Inflammatory macrophage (primary cell): ENCODE data around the gene DDB1.
"Not testable (repeated sequence)": the region's sequence is repeated elsewhere in the genome, so short reads cannot be mapped to it uniquely, and the experiment has no call there.

Source experiments
- DNase-seq, 2 donors: peaks; one replicate each; pipeline ENCODE4 v3.0.0-alpha.2; 2020 to 2022

DDB1 gene

GRCh38 chr11:61267437-61267841 lies 65.5 kb downstream of the DDB1 start:
- DNase-seq, result no peak

GRCh38 chr11:61266602-61267001 lies 66.3 kb downstream of the DDB1 start:
- DNase-seq, result no peak

- no peak for DNase-seq
These were observed 67.5 kb downstream of the DDB1 start for GRCh38 chr11:61265357-61265756.

GRCh38 chr11:61264795-61265194 lies 68.1 kb downstream of the DDB1 start:
- no peak for DNase-seq

- no peak for DNase-seq
These were observed 68.5 kb downstream of the DDB1 start for GRCh38 chr11:61264371-61264770.

- DNase-seq, result no peak
These were observed 73.5 kb downstream of the DDB1 start for GRCh38 chr11:61259363-61259762.

GRCh38 chr11:61258546-61258945 lies 74.4 kb downstream of the DDB1 start:
- DNase-seq, result no peak

- DNase-seq, result peak; percentile 77 to 89
These were observed 76.0 kb downstream of the DDB1 start for GRCh38 chr11:61256710-61257482.

- peak; percentile 72 to 81 for DNase-seq
These were observed 78.4 kb downstream of the DDB1 start for GRCh38 chr11:61254403-61255025.

- DNase-seq, result not testable (repeated sequence)
These were observed 80.6 kb downstream of the DDB1 start for GRCh38 chr11:61252332-61252731.

GRCh38 chr11:61250796-61251765 lies 81.8 kb downstream of the DDB1 start:
- DNase-seq, result not testable (repeated sequence)
